Peyer's patch (tissue), 4 donors: Measurements from ENCODE around the gene ZMIZ1. TPM values are rescaled to one million over a fixed set of nuclear protein-coding genes. Genes with fewer than 3 reads are reported as not detected.
"Not testable (repeated sequence)": the region's sequence is repeated elsewhere in the genome, so short reads cannot be mapped to it uniquely, and the experiment has no call there.

Source experiments
- DNase-seq, 3 donors: peaks; one replicate each; pipeline ENCODE4 v3.0.0-alpha.2; 2017 to 2019
- H3K27ac ChIP-seq, 4 donors: fragments of 200-600 bp; sonication (generic); one replicate each; pipeline ENCODE4 v1.5.1; 2016 to 2019
- H3K27me3 ChIP-seq, 2 donors: fragments of 200-600 bp; sonication (generic); one replicate each; pipeline ENCODE4 v1.5.1; 2019
- H3K36me3 ChIP-seq, 3 donors: fragments of 200-600 bp; sonication (generic); one replicate each; pipeline ENCODE4 v1.5.1; 2016 to 2019
- H3K4me1 ChIP-seq, 4 donors: fragments of 200-600 bp; sonication (generic); one replicate each; pipeline ENCODE4 v1.5.1; 2016 to 2019
- H3K4me3 ChIP-seq, 4 donors: fragments of 200-600 bp; sonication (generic); 1 replicate in 3 of 4; 2 replicates in 1 of 4; pipeline ENCODE4 v1.5.1; 2016 to 2019; ENCODE audit warnings: mild to moderate bottlenecking in 1 of 4
- H3K9me3 ChIP-seq, 4 donors: fragments of 200-600 bp; sonication (generic); one replicate each; pipeline ENCODE4 v1.5.1; 2016 to 2019; ENCODE audit warnings: mild to moderate bottlenecking in 1 of 4
- CTCF ChIP-seq, 6 experiments: fragments of 450-650 bp in 4 of 6; fragments of 200-600 bp in 2 of 6; sonication (generic) in 1 of 6; IDR thresholded peaks; one replicate each; pipeline ENCODE4 v1.5.1; 2017 to 2019; ENCODE audit warnings: antibody characterized with exemption in 6 of 6, mild to moderate bottlenecking in 3 of 6, moderate library complexity in 1 of 6
- POLR2A ChIP-seq, 2 donors: fragments of 450-650 bp; IDR thresholded peaks; one replicate each; pipeline ENCODE4 v1.5.1; 2017; ENCODE audit warnings: antibody characterized with exemption in 2 of 2, mild to moderate bottlenecking in 2 of 2, moderate library complexity in 2 of 2
- total RNA-seq, 4 donors: library from RNA; depleted of rRNA; stranded (reverse); fragments of >200 nt; gene quantifications; one replicate each; pipeline ENCODE4 v1.1.0, GENCODE V29; 2016

The ZMIZ1 gene
- total RNA-seq, 4 donors from 2014 or later = 40.4 to 86.7 (median 73.2) TPM

- H3K9me3 ChIP-seq = no peaks in the 10 kb centered on the region
- peaks cover 0 to 6% (median 2%) of the 10 kb centered on the region in 4 donors for H3K4me1 ChIP-seq
- H3K27ac ChIP-seq = no peak overlapping the region
- H3K4me3 ChIP-seq = no peak overlapping the region
- no peaks in the 10 kb centered on the region for H3K36me3 ChIP-seq
- DNase-seq = peak in 1 of 3 donors; percentile 26
- no peak for TF ChIP-seq CTCF (IDR thresholded peaks at IDR 0.05)
- TF ChIP-seq POLR2A (IDR thresholded peaks at IDR 0.05) = no peak
- H3K27me3 ChIP-seq = no peaks in the 10 kb centered on the region
These were observed 266.3 kb downstream of the ZMIZ1 start for GRCh38 chr10:79335094-79335469.

- Histone ChIP-seq H3K9me3 (no peaks in the 10 kb centered on the region), H3K27me3 (no peaks in the 10 kb centered on the region), H3K4me1 (peaks cover 0 to 6% (median 2%) of the 10 kb centered on the region in 4 donors), H3K27ac (no peak overlapping the region), H3K36me3 (no peaks in the 10 kb centered on the region), H3K4me3 (no peak overlapping the region)
- no peak for TF ChIP-seq CTCF (IDR thresholded peaks at IDR 0.05)
- TF ChIP-seq POLR2A (IDR thresholded peaks at IDR 0.05) = no peak
- DNase-seq = peak in 1 of 3 donors; percentile 37
These were observed 266.9 kb downstream of the ZMIZ1 start for GRCh38 chr10:79335470-79336235.

GRCh38 chr10:79336276-79336675, 267.5 kb downstream of the ZMIZ1 start:
- TF ChIP-seq POLR2A (IDR thresholded peaks at IDR 0.05) (no peak), CTCF (IDR thresholded peaks at IDR 0.05) (no peak)
- Histone ChIP-seq H3K9me3 (no peaks in the 10 kb centered on the region), H3K4me3 (no peak overlapping the region), H3K4me1 (peaks cover 0 to 5% (median 1%) of the 10 kb centered on the region in 4 donors), H3K27ac (no peak overlapping the region), H3K27me3 (no peaks in the 10 kb centered on the region), H3K36me3 (no peaks in the 10 kb centered on the region)
- no peak for DNase-seq

- DNase-seq = no peak
These were observed 268.0 kb downstream of the ZMIZ1 start for GRCh38 chr10:79336739-79337138.

GRCh38 chr10:79337783-79338469, 269.2 kb downstream of the ZMIZ1 start:
- H3K27me3 ChIP-seq = not testable (repeated sequence)

More at GRCh38 chr10:79336739-79337138, 268.0 kb downstream of the ZMIZ1 start:
- Histone ChIP-seq H3K36me3 (no peaks in the 10 kb centered on the region), H3K4me3 (no peak overlapping the region), H3K27ac (no peak overlapping the region), H3K9me3 (no peaks in the 10 kb centered on the region), H3K4me1 (peaks cover 0 to under 1% (median 0%) of the 10 kb centered on the region in 4 donors), H3K27me3 (no peaks in the 10 kb centered on the region)
- TF ChIP-seq CTCF (IDR thresholded peaks at IDR 0.05) (no peak), POLR2A (IDR thresholded peaks at IDR 0.05) (no peak)

GRCh38 chr10:79339266-79339665, 270.5 kb downstream of the ZMIZ1 start:
- no peaks in the 10 kb centered on the region for H3K9me3 ChIP-seq
- peak in 1 of 3 donors; percentile 37 for DNase-seq
- H3K4me1 ChIP-seq = no peaks in the 10 kb centered on the region
- H3K36me3 ChIP-seq = no peaks in the 10 kb centered on the region
- no peak overlapping the region for H3K27ac ChIP-seq
- no peaks in the 10 kb centered on the region for H3K27me3 ChIP-seq
- TF ChIP-seq POLR2A (IDR thresholded peaks at IDR 0.05) (no peak), CTCF (IDR thresholded peaks at IDR 0.05) (no peak)
- no peak overlapping the region for H3K4me3 ChIP-seq

More at GRCh38 chr10:79337783-79338469, 269.2 kb downstream of the ZMIZ1 start:
- not testable (repeated sequence) for H3K9me3 ChIP-seq, H3K4me3 ChIP-seq, DNase-seq, H3K27ac ChIP-seq, H3K36me3 ChIP-seq, H3K4me1 ChIP-seq
